ENCODE data around the gene PRM3. TPM values are rescaled to one million over a fixed set of nuclear protein-coding genes. Genes with fewer than 3 reads are reported as not detected.
A peak's percentile ranks its signal among the peaks of the same experiment; 100 is the strongest.
"Not testable (repeated sequence)": the region's sequence is repeated elsewhere in the genome, so short reads cannot be mapped to it uniquely, and the experiment has no call there.

The PRM3 gene
- total and polyA plus RNA-seq, 7 donors: not detected

DNA sequence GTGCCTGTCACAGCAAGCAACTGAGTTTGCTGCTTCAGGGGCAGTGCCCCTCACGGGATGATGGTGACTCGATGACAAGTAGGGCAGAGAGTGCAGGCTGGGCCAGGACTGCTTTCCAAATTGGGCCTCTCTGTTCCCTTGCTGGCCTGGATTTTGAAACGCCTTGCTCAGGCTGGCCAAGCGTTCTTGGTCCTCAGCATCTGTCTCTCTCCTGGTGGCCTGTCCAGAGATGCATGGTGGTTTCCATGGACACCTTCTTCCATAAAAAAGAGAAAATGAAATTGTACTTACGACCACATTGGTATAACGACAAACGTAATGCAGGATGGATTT lies 27.1 kb upstream of the PRM3 start:
- H3K4me1 ChIP-seq: peaks cover 0 to 21% (median 17%) of the 10 kb centered on the region in 4 donors
- WGBS, 2 donors: 88 to 93% methylated on average over 7 of the region's 7 CpGs
- no peaks in the 10 kb centered on the region for H3K9me3 ChIP-seq
- no peak overlapping the region for H3K27ac ChIP-seq
- no peaks in the 10 kb centered on the region for H3K27me3 ChIP-seq
- TF ChIP-seq POLR2AphosphoS5 (IDR thresholded peaks at IDR 0.05) (no peak), EP300 (IDR thresholded peaks at IDR 0.05) (no peak), POLR2A (IDR thresholded peaks at IDR 0.05) (no peak)
- TF ChIP-seq, protein P1, sequence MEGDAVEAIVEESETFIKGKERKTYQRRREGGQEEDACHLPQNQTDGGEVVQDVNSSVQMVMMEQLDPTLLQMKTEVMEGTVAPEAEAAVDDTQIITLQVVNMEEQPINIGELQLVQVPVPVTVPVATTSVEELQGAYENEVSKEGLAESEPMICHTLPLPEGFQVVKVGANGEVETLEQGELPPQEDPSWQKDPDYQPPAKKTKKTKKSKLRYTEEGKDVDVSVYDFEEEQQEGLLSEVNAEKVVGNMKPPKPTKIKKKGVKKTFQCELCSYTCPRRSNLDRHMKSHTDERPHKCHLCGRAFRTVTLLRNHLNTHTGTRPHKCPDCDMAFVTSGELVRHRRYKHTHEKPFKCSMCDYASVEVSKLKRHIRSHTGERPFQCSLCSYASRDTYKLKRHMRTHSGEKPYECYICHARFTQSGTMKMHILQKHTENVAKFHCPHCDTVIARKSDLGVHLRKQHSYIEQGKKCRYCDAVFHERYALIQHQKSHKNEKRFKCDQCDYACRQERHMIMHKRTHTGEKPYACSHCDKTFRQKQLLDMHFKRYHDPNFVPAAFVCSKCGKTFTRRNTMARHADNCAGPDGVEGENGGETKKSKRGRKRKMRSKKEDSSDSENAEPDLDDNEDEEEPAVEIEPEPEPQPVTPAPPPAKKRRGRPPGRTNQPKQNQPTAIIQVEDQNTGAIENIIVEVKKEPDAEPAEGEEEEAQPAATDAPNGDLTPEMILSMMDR (IDR thresholded peaks at IDR 0.05): no peak
- no peaks in the 10 kb centered on the region for H3K36me3 ChIP-seq
- no peak overlapping the region for H3K4me3 ChIP-seq
- intact Hi-C loops (cut with DNase I): no loop called here
- DNase-seq: no peak

DNA sequence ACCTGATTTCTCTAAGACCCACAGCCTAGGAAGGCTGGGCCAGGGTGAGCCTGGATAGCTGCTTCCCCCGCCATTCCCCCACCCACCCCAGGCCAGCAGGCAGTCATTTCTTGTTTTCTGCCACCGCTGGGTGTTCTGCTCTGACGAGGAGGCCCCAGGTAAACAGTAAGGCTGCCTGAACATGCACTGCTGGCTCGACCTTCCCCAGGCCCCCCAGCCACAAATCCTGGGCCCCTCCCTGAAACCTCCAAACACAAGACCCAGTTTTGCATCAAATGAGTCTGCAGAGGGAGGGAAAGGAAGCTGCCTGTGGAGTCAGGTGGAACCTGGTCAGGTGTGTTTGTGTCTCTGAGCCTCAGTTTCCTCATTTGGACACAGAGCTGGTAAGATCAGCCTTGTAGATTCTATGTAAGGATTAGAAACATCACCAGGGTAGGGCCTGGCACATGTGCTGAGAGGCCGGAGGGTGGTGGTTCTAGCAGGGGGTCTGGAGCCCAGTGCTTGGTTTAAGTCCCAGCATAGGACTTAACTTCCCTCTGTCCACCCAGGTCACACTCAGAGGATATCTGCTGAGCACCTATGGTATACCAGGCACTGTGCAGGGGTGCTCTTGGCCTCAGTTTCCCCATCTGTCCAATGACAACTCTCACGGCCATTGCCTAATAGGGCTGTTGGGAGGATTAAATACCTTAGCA lies 26.6 kb upstream of the PRM3 start:
- Histone ChIP-seq H3K9me3 (no peaks in the 10 kb centered on the region), H3K4me3 (no peak overlapping the region), H3K27ac (no peak overlapping the region), H3K36me3 (no peaks in the 10 kb centered on the region), H3K4me1 (peaks cover 0 to 21% (median 17%) of the 10 kb centered on the region in 4 donors), H3K27me3 (no peaks in the 10 kb centered on the region)
- DNase-seq: no peak
- 74 to 86% methylated on average over 6 of the region's 6 CpGs for WGBS, 2 donors
- TF ChIP-seq, protein P1 (IDR thresholded peaks at IDR 0.05): no peak
- TF ChIP-seq POLR2AphosphoS5 (IDR thresholded peaks at IDR 0.05): no peak
- no peak for TF ChIP-seq EP300 (IDR thresholded peaks at IDR 0.05)
- TF ChIP-seq POLR2A (IDR thresholded peaks at IDR 0.05): no peak
- intact Hi-C loops (cut with DNase I): no loop called here

DNA sequence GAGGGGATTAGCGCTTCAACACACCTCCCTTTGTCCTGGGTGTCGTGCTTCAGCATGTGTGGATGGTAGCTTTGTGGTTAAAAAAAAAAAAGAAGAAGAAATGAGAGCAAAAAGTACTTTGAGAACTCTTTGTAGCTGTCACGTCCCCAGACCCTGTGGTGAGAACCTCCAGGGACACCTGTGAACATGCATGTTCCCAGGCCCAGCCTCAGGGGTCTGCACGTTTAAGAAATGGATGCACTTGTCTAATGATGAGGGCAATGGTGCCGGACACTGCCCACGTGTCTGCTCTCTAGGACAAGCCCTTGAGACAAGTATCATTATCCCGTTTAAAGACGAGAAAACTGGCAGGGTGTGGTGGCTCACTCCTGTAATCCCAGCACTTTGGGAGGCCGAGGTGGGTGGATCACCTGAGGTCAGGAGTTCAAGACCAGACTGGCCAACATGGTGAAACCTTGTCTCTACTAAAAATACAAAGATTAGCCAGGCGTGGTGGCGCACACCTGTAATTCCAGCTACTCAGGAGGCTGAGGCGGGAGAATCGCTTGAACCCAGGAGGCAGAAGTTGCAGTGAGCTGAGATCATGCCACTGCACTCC lies 25.6 kb upstream of the PRM3 start:
- DNase-seq; H3K27ac ChIP-seq; H3K27me3 ChIP-seq; H3K9me3 ChIP-seq; H3K4me3 ChIP-seq; intact Hi-C loops (cut with DNase I); H3K36me3 ChIP-seq: not testable (repeated sequence)
- 74 to 82% methylated on average over 13 of the region's 13 CpGs for WGBS, 2 donors
- H3K4me1 ChIP-seq: peaks cover 0 to 20% (median 17%) of the 10 kb centered on the region in 4 donors

DNA sequence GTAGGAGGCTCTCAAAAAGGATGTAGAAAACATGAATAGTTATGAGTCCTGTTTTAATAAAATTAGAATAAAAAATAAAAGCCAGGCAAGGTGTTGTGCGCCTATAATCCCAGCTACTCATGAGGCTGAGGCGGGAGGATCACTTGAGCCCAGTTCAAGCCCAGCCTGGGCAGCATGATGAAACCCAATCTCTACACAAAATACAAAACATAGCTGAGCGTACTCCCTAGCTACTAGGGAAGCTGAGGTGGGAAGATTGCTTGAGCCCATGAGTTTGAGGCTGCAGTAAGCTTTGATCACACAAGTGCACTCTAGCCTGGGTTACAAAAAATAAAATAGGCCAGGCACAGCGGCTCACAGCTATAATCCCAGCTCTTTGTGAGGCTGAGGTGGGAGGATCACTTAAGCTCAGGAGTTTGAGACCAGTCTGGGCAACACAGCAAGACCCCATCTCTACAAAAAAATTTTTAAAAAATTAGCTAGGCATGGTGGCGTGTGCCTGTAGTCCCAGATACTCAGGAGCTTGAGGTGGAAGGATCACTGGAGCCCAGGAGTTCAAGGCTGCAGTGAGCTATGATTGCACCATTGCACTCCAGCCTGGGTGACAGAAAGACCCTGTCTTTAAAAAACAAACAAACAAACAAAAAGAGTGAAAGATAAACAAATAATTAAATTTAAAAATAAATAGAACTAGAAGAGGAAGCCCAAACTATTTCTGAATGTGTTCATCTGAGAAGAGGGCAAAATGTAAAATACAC lies 24.9 kb upstream of the PRM3 start:
- peak overlapping the region in 3 of 4 donors; percentile 44 to 76 (median 75) for H3K27ac ChIP-seq
- no peaks in the 10 kb centered on the region for H3K36me3 ChIP-seq
- no peaks in the 10 kb centered on the region for H3K9me3 ChIP-seq
- H3K4me1 ChIP-seq: peaks cover 0 to 19% (median 15%) of the 10 kb centered on the region in 4 donors
- H3K27me3 ChIP-seq: no peaks in the 10 kb centered on the region
- TF ChIP-seq, protein P1 (IDR thresholded peaks at IDR 0.05): no peak
- TF ChIP-seq EP300 (IDR thresholded peaks at IDR 0.05) (no peak), POLR2AphosphoS5 (IDR thresholded peaks at IDR 0.05) (no peak), POLR2A (IDR thresholded peaks at IDR 0.05) (no peak)
- intact Hi-C loops (cut with DNase I): no loop called here
- WGBS, 2 donors: 94 to 95% methylated on average over 5 of the region's 5 CpGs
- no peak overlapping the region for H3K4me3 ChIP-seq
- no peak for DNase-seq

DNA sequence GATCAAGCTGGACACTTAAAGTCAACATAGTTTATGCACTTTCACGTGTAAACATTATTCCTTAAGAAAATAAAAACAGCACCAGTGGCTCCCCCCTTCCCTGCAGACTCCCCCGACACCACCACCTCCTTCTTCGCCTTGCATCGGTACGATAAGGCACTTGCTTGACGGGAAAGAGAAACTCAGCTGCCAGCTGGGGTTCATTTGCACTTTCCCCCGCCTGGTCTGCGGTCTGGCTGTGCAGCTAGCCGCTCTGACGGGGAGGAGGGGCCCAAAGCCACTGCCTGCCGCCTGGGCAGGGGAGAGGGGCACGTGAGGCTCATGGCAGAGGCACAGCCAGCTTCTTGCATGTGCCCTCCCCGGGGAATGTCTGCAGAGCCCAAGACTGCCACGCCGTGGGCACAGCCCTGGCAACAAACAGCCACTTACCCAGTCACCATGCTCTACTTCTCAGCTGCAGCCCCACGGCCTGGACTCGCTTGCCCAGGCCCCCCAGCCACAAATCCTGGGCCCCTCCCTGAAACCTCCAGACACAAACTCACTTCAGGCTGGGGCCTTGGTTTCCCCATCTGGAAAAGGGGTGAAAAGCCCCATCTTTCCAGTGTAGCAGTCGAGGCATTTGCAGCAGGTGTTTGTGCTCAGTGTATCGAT lies 24.2 kb upstream of the PRM3 start:
- TF ChIP-seq POLR2AphosphoS5 (IDR thresholded peaks at IDR 0.05): peak in 2 of 4 donors; percentile 5 to 54
- TF ChIP-seq, protein P1 (IDR thresholded peaks at IDR 0.05): no peak
- H3K4me3 ChIP-seq: peak overlapping the region; percentile 3 to 28 (median 19)
- WGBS, 2 donors: 10% methylated on average over 19 of the region's 19 CpGs
- no peaks in the 10 kb centered on the region for H3K36me3 ChIP-seq
- H3K4me1 ChIP-seq: peaks cover 0 to 19% (median 15%) of the 10 kb centered on the region in 4 donors
- no peaks in the 10 kb centered on the region for H3K9me3 ChIP-seq
- intact Hi-C loops (cut with DNase I): no loop called here
- DNase-seq: peak; percentile 90
- peak overlapping the region in 3 of 4 donors; percentile 44 to 76 (median 75) for H3K27ac ChIP-seq
- H3K27me3 ChIP-seq: no peaks in the 10 kb centered on the region

All from sigmoid colon (tissue), 7 donors.